Thyroid gland (tissue), 4 donors: ENCODE measurements around the gene ROCK1.

Experiments used
- CTCF ChIP-seq, 6 experiments: fragments of 200-600 bp in 3 of 6; fragments of 450-650 bp in 3 of 6; sonication (generic) in 3 of 6; IDR thresholded peaks; one replicate each; pipeline ENCODE4 v1.5.1; 2016 to 2019; ENCODE audit warnings: antibody characterized with exemption in 6 of 6, mild to moderate bottlenecking in 2 of 6, inconsistent platforms in 1 of 6, moderate library complexity in 1 of 6
- POLR2A ChIP-seq, 2 donors: fragments of 450-650 bp; IDR thresholded peaks; one replicate each; pipeline ENCODE4 v1.6.1; 2017; ENCODE audit warnings: antibody characterized with exemption in 2 of 2, mild to moderate bottlenecking in 2 of 2, moderate library complexity in 1 of 2

- no peak for TF ChIP-seq CTCF (IDR thresholded peaks at IDR 0.05)
- no peak for TF ChIP-seq POLR2A (IDR thresholded peaks at IDR 0.05)
Measured at GRCh38 chr18:21141668-21142422, 30.2 kb upstream of the ROCK1 start.
